ENCODE data around the gene UROC1. TPM values are rescaled to one million over a fixed set of nuclear protein-coding genes. Genes with fewer than 3 reads are reported as not detected.

UROC1 gene
- total and polyA plus RNA-seq, 2 experiments from 2014 or later, result not detected

DNA sequence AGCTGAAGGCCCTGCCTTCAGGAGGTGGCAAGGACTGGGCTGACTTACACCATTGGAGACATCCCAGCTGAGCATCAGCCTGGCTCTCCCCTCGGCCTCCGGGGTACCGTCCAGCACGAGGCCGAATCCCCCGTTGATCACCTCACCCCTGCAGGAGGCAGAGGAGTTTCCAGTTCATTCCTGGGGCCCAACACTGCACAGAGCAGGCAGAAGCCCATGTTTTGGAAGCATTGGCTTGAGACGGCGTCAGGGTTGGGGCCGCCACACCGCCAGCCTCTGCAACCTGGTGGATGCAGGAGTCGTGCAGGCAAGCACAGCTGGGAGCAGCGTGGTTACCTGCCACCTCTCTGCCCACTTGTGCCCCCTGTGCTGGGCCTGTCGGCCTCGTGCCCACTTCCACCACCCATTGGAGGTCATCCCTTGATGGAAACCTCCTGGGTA is 34.2 kb downstream of the UROC1 start:
- H3K27ac ChIP-seq (ENCODE audit: low read depth), result no peak overlapping the region
- H3K9me2 ChIP-seq (ENCODE audit: insufficient read depth), result no peaks in the 10 kb centered on the region
- no peak overlapping the region for H3K4me3 ChIP-seq
- H3F3A ChIP-seq (replicated peaks; ENCODE audit: low read depth), result no peaks in the 10 kb centered on the region
- H3K79me2 ChIP-seq (replicated peaks; ENCODE audit: insufficient read depth), result no peaks in the 10 kb centered on the region
- Mint-ChIP-seq H3K4me1 (peaks cover 38% of the 10 kb centered on the region), H3K36me3 (ENCODE audit: low read depth) (no peaks in the 10 kb centered on the region), H3K27ac (no peak overlapping the region), H3K27me3 (ENCODE audit: insufficient read depth, low read depth, poor library complexity) (peaks cover 5% of the 10 kb centered on the region), H3K4me3 (no peak overlapping the region), H3K9me3 (no peaks in the 10 kb centered on the region)
- ATAC-seq, result no peak
- H3K4me2 ChIP-seq, result no peak overlapping the region
- H3K36me3 ChIP-seq (ENCODE audit: insufficient read depth), result no peaks in the 10 kb centered on the region
- H3K4me1 ChIP-seq (ENCODE audit: insufficient read depth), result peaks cover 17% of the 10 kb centered on the region
- no peak for TF ChIP-seq ZNF331 (CRISPR knock-in tag; IDR thresholded peaks at IDR 0.05; ENCODE audit: low read depth)
- TF ChIP-seq, protein P1, sequence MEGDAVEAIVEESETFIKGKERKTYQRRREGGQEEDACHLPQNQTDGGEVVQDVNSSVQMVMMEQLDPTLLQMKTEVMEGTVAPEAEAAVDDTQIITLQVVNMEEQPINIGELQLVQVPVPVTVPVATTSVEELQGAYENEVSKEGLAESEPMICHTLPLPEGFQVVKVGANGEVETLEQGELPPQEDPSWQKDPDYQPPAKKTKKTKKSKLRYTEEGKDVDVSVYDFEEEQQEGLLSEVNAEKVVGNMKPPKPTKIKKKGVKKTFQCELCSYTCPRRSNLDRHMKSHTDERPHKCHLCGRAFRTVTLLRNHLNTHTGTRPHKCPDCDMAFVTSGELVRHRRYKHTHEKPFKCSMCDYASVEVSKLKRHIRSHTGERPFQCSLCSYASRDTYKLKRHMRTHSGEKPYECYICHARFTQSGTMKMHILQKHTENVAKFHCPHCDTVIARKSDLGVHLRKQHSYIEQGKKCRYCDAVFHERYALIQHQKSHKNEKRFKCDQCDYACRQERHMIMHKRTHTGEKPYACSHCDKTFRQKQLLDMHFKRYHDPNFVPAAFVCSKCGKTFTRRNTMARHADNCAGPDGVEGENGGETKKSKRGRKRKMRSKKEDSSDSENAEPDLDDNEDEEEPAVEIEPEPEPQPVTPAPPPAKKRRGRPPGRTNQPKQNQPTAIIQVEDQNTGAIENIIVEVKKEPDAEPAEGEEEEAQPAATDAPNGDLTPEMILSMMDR (conservative IDR thresholded peaks at IDR 0.05; ENCODE audit: low read depth in 2 of 2), result no peak
- TF ChIP-seq ZNF114 (CRISPR knock-in tag; IDR thresholded peaks at IDR 0.05), result no peak
- TF ChIP-seq EZH2phosphoT487 (IDR thresholded peaks at IDR 0.05; ENCODE audit: unreplicated experiment), result no peak
- TF ChIP-seq NANOG (IDR thresholded peaks at IDR 0.05; ENCODE audit: borderline replicate concordance), result no peak
- TF ChIP-seq JUNB (IDR thresholded peaks at IDR 0.05; ENCODE audit: unreplicated experiment), result no peak
- TF ChIP-seq, protein P2, sequence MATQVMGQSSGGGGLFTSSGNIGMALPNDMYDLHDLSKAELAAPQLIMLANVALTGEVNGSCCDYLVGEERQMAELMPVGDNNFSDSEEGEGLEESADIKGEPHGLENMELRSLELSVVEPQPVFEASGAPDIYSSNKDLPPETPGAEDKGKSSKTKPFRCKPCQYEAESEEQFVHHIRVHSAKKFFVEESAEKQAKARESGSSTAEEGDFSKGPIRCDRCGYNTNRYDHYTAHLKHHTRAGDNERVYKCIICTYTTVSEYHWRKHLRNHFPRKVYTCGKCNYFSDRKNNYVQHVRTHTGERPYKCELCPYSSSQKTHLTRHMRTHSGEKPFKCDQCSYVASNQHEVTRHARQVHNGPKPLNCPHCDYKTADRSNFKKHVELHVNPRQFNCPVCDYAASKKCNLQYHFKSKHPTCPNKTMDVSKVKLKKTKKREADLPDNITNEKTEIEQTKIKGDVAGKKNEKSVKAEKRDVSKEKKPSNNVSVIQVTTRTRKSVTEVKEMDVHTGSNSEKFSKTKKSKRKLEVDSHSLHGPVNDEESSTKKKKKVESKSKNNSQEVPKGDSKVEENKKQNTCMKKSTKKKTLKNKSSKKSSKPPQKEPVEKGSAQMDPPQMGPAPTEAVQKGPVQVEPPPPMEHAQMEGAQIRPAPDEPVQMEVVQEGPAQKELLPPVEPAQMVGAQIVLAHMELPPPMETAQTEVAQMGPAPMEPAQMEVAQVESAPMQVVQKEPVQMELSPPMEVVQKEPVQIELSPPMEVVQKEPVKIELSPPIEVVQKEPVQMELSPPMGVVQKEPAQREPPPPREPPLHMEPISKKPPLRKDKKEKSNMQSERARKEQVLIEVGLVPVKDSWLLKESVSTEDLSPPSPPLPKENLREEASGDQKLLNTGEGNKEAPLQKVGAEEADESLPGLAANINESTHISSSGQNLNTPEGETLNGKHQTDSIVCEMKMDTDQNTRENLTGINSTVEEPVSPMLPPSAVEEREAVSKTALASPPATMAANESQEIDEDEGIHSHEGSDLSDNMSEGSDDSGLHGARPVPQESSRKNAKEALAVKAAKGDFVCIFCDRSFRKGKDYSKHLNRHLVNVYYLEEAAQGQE (IDR thresholded peaks at IDR 0.05; ENCODE audit: unreplicated experiment), result no peak
- no peak for TF ChIP-seq CREB1 (CRISPR knock-in tag; IDR thresholded peaks at IDR 0.05; ENCODE audit: low read depth)
- no peak for TF ChIP-seq STAT1 (IDR thresholded peaks at IDR 0.05; ENCODE audit: unreplicated experiment)
- no peak for TF ChIP-seq EZH2 (IDR thresholded peaks at IDR 0.05; ENCODE audit: low read depth, unreplicated experiment)
- TF ChIP-seq POLR2AphosphoS5 (IDR thresholded peaks at IDR 0.05; ENCODE audit: low read depth), result no peak
- TF ChIP-seq, protein P3, sequence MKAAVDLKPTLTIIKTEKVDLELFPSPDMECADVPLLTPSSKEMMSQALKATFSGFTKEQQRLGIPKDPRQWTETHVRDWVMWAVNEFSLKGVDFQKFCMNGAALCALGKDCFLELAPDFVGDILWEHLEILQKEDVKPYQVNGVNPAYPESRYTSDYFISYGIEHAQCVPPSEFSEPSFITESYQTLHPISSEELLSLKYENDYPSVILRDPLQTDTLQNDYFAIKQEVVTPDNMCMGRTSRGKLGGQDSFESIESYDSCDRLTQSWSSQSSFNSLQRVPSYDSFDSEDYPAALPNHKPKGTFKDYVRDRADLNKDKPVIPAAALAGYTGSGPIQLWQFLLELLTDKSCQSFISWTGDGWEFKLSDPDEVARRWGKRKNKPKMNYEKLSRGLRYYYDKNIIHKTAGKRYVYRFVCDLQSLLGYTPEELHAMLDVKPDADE (IDR thresholded peaks at IDR 0.05), result no peak
- TF ChIP-seq, protein P4, sequence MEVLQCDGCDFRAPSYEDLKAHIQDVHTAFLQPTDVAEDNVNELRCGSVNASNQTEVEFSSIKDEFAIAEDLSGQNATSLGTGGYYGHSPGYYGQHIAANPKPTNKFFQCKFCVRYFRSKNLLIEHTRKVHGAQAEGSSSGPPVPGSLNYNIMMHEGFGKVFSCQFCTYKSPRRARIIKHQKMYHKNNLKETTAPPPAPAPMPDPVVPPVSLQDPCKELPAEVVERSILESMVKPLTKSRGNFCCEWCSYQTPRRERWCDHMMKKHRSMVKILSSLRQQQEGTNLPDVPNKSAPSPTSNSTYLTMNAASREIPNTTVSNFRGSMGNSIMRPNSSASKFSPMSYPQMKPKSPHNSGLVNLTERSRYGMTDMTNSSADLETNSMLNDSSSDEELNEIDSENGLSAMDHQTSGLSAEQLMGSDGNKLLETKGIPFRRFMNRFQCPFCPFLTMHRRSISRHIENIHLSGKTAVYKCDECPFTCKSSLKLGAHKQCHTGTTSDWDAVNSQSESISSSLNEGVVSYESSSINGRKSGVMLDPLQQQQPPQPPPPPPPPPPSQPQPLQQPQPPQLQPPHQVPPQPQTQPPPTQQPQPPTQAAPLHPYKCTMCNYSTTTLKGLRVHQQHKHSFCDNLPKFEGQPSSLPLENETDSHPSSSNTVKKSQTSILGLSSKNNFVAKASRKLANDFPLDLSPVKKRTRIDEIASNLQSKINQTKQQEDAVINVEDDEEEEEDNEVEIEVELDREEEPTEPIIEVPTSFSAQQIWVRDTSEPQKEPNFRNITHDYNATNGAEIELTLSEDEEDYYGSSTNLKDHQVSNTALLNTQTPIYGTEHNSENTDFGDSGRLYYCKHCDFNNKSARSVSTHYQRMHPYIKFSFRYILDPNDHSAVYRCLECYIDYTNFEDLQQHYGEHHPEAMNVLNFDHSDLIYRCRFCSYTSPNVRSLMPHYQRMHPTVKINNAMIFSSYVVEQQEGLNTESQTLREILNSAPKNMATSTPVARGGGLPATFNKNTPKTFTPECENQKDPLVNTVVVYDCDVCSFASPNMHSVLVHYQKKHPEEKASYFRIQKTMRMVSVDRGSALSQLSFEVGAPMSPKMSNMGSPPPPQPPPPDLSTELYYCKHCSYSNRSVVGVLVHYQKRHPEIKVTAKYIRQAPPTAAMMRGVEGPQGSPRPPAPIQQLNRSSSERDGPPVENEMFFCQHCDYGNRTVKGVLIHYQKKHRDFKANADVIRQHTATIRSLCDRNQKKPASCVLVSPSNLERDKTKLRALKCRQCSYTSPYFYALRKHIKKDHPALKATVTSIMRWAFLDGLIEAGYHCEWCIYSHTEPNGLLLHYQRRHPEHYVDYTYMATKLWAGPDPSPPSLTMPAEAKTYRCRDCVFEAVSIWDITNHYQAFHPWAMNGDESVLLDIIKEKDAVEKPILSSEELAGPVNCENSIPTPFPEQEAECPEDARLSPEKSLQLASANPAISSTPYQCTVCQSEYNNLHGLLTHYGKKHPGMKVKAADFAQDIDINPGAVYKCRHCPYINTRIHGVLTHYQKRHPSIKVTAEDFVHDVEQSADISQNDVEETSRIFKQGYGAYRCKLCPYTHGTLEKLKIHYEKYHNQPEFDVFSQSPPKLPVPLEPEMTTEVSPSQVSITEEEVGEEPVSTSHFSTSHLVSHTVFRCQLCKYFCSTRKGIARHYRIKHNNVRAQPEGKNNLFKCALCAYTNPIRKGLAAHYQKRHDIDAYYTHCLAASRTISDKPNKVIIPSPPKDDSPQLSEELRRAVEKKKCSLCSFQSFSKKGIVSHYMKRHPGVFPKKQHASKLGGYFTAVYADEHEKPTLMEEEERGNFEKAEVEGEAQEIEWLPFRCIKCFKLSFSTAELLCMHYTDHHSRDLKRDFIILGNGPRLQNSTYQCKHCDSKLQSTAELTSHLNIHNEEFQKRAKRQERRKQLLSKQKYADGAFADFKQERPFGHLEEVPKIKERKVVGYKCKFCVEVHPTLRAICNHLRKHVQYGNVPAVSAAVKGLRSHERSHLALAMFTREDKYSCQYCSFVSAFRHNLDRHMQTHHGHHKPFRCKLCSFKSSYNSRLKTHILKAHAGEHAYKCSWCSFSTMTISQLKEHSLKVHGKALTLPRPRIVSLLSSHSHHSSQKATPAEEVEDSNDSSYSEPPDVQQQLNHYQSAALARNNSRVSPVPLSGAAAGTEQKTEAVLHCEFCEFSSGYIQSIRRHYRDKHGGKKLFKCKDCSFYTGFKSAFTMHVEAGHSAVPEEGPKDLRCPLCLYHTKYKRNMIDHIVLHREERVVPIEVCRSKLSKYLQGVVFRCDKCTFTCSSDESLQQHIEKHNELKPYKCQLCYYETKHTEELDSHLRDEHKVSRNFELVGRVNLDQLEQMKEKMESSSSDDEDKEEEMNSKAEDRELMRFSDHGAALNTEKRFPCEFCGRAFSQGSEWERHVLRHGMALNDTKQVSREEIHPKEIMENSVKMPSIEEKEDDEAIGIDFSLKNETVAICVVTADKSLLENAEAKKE (CRISPR knock-in tag; IDR thresholded peaks at IDR 0.05), result no peak
- H2AFZ ChIP-seq, result no peak overlapping the region
- DNase-seq (ENCODE audit: low spot score), result no peak
- H3K27me3 ChIP-seq (ENCODE audit: insufficient read depth), result no peaks in the 10 kb centered on the region
- H4K20me1 ChIP-seq (replicated peaks; ENCODE audit: insufficient read depth), result no peaks in the 10 kb centered on the region
